ENCODE data around the gene PPP1R15B. TPM values are rescaled to one million over a fixed set of nuclear protein-coding genes. Genes with fewer than 3 reads are reported as not detected.

The PPP1R15B gene
- total RNA-seq, 1 experiment from 2014 or later = 50.7 TPM

GRCh38 chr1:204363335-204364114 lies 48.1 kb downstream of the PPP1R15B start:
- no TSS peak for BruUV-seq (replicated peaks)
- Histone ChIP-seq H3K27me3 (ENCODE audit: low read length) (no peaks in the 10 kb centered on the region), H3K4me1 (ENCODE audit: insufficient read depth, low read length) (peaks cover 18% of the 10 kb centered on the region; the same call in 1 of the 2 replicates), H4K20me1 (ENCODE audit: low read length) (no peaks in the 10 kb centered on the region), H3F3A (ENCODE audit: low read length, unreplicated experiment) (no peaks in the 10 kb centered on the region), H3K27ac (ENCODE audit: low read length) (no peak overlapping the region), H3K9ac (ENCODE audit: low read length) (no peak overlapping the region), H3K9me2 (replicated peaks; ENCODE audit: low read length) (no peaks in the 10 kb centered on the region), H3K4me2 (ENCODE audit: low read length) (peak overlapping the region; percentile 64), H3K9me3 (ENCODE audit: low read length) (no peaks in the 10 kb centered on the region), H2AFZ (ENCODE audit: low read length) (peak overlapping the region; percentile 14), H3K79me2 (ENCODE audit: low read length) (peaks cover 81% of the 10 kb centered on the region), H3K4me3 (ENCODE audit: low read length) (peak overlapping the region; percentile 27; the same call in 1 of the 2 replicates), H3K36me3 (ENCODE audit: low read depth, low read length) (peaks cover 19% of the 10 kb centered on the region; the same call in 1 of the 2 replicates)
- intact Hi-C loops (cut with micrococcal nuclease) = loop anchor here (1.0 to 2.0 kb wide), 6 partner anchors 35 to 503 kb away; partner anchors contain the start of gene SNRPE
- ChIA-PET CTCF (interaction anchor here (0.6 to 1.7 kb wide), 10 partner anchors 33 to 201 kb away, joined by 3 to 10 read pairs (median 4); partner anchors contain the start of gene GOLT1A), POLR2A (ENCODE audit: unreplicated experiment) (no interaction called here)
- DNase-seq = peak; percentile 88
- TF ChIP-seq EZH2phosphoT487 (IDR thresholded peaks at IDR 0.05; ENCODE audit: borderline replicate concordance, low read length) (no peak), EZH2 (IDR thresholded peaks at IDR 0.05; ENCODE audit: low read length, unreplicated experiment) (no peak), CTCF (conservative IDR thresholded peaks at IDR 0.05; ENCODE audit: low read depth, low read length) (peak; percentile 100)
- peak; percentile 66 for ATAC-seq

- Histone ChIP-seq H3K9ac (ENCODE audit: low read length) (no peak overlapping the region), H2AFZ (ENCODE audit: low read length) (peak overlapping the region; percentile 14), H3K4me3 (ENCODE audit: low read length) (no peak overlapping the region; the same call in 1 of the 2 replicates), H3K4me2 (ENCODE audit: low read length) (peak overlapping the region; percentile 64), H3K27me3 (ENCODE audit: low read length) (no peaks in the 10 kb centered on the region), H3K9me3 (ENCODE audit: low read length) (no peaks in the 10 kb centered on the region), H4K20me1 (ENCODE audit: low read length) (no peaks in the 10 kb centered on the region), H3K9me2 (replicated peaks; ENCODE audit: low read length) (no peaks in the 10 kb centered on the region), H3K79me2 (ENCODE audit: low read length) (peaks cover 83% of the 10 kb centered on the region), H3K27ac (ENCODE audit: low read length) (no peak overlapping the region), H3K36me3 (ENCODE audit: low read depth, low read length) (peaks cover 19% of the 10 kb centered on the region; the same call in 1 of the 2 replicates), H3F3A (ENCODE audit: low read length, unreplicated experiment) (no peaks in the 10 kb centered on the region), H3K4me1 (ENCODE audit: insufficient read depth, low read length) (peaks cover 13% of the 10 kb centered on the region; the same call in 1 of the 2 replicates)
- ChIA-PET POLR2A (ENCODE audit: unreplicated experiment) (no interaction called here), CTCF (interaction anchor here (0.7 to 1.7 kb wide), 8 partner anchors 32 to 201 kb away, joined by 3 to 10 read pairs (median 4); partner anchors contain the start of gene GOLT1A)
- TF ChIP-seq EZH2 (IDR thresholded peaks at IDR 0.05; ENCODE audit: low read length, unreplicated experiment) = no peak
- no peak for TF ChIP-seq CTCF (conservative IDR thresholded peaks at IDR 0.05; ENCODE audit: low read depth, low read length)
- no peak for TF ChIP-seq EZH2phosphoT487 (IDR thresholded peaks at IDR 0.05; ENCODE audit: borderline replicate concordance, low read length)
- no peak for DNase-seq
- BruUV-seq (replicated peaks) = no TSS peak
- no peak for ATAC-seq
- intact Hi-C loops (cut with micrococcal nuclease) = loop anchor here (1.0 to 2.0 kb wide), 6 partner anchors 35 to 502 kb away; partner anchors contain the start of gene SNRPE
Observed at GRCh38 chr1:204362984-204363334, 48.7 kb downstream of the PPP1R15B start.

All from PC-3 (cell line).